RKO (cell line): ENCODE results near the gene FBXO46.
A peak's percentile ranks its signal among the peaks of the same experiment; 100 is the strongest.

Source experiments
- DNase-seq: peaks from one replicate; pipeline ENCODE4 v3.0.0-alpha.2; 2016; ENCODE audit warnings: low spot score

FBXO46 gene

GRCh38 chr19:45682117-45682516 is 48.6 kb downstream of the FBXO46 start:
- DNase-seq: no peak

- peak; percentile 88 for DNase-seq
Observed at GRCh38 chr19:45681391-45682015, 49.2 kb downstream of the FBXO46 start.

- peak; percentile 92 for DNase-seq
Observed at GRCh38 chr19:45677351-45678230, 53.1 kb downstream of the FBXO46 start.

- no peak for DNase-seq
Observed at GRCh38 chr19:45676851-45677263, 53.8 kb downstream of the FBXO46 start.

- no peak for DNase-seq
Observed at GRCh38 chr19:45674946-45675345, 55.8 kb downstream of the FBXO46 start.

- DNase-seq: peak; percentile 69
Observed at GRCh38 chr19:45670670-45671453, 59.8 kb downstream of the FBXO46 start.

- DNase-seq: no peak
Observed at GRCh38 chr19:45668342-45668871, 62.3 kb downstream of the FBXO46 start.

GRCh38 chr19:45667620-45668341 is 62.9 kb downstream of the FBXO46 start, which contains the start of gene GIPR:
Gene GIPR, plus strand, starts transcription at chr19:45668221. Its CDS starts 1,300 bp downstream, at chr19:45669521.
- DNase-seq: peak; percentile 94

- DNase-seq: peak; percentile 29
Observed at GRCh38 chr19:45664575-45664974, 66.1 kb downstream of the FBXO46 start.

GRCh38 chr19:45663800-45664199 is 66.9 kb downstream of the FBXO46 start:
- DNase-seq: no peak

GRCh38 chr19:45660636-45661035 is 70.1 kb downstream of the FBXO46 start:
- DNase-seq: no peak
